ENCODE data around the gene MGAT2.

- TF ChIP-seq POLR2A (IDR thresholded peaks at IDR 0.05) (no peak), CTCF (IDR thresholded peaks at IDR 0.05) (no peak)
Observed at GRCh38 chr14:49579841-49580240, 40.8 kb upstream of the MGAT2 start.
